Peyer's patch (tissue), 4 donors: Measurements from ENCODE around the gene KLK3. TPM values are rescaled to one million over a fixed set of nuclear protein-coding genes. Genes with fewer than 3 reads are reported as not detected.
A peak's percentile ranks its signal among the peaks of the same experiment; 100 is the strongest.

ENCODE experiments used
- DNase-seq, 3 donors: peaks; one replicate each; pipeline ENCODE4 v3.0.0-alpha.2; 2017 to 2019
- H3K27ac ChIP-seq, 4 donors: fragments of 200-600 bp; sonication (generic); one replicate each; pipeline ENCODE4 v1.5.1; 2016 to 2019
- H3K27me3 ChIP-seq, 2 donors: fragments of 200-600 bp; sonication (generic); one replicate each; pipeline ENCODE4 v1.5.1; 2019
- H3K36me3 ChIP-seq, 3 donors: fragments of 200-600 bp; sonication (generic); one replicate each; pipeline ENCODE4 v1.5.1; 2016 to 2019
- H3K4me1 ChIP-seq, 4 donors: fragments of 200-600 bp; sonication (generic); one replicate each; pipeline ENCODE4 v1.5.1; 2016 to 2019
- H3K4me3 ChIP-seq, 4 donors: fragments of 200-600 bp; sonication (generic); 1 replicate in 3 of 4; 2 replicates in 1 of 4; pipeline ENCODE4 v1.5.1; 2016 to 2019; ENCODE audit warnings: mild to moderate bottlenecking in 1 of 4
- H3K9me3 ChIP-seq, 4 donors: fragments of 200-600 bp; sonication (generic); one replicate each; pipeline ENCODE4 v1.5.1; 2016 to 2019; ENCODE audit warnings: mild to moderate bottlenecking in 1 of 4
- CTCF ChIP-seq, 6 experiments: fragments of 450-650 bp in 4 of 6; fragments of 200-600 bp in 2 of 6; sonication (generic) in 1 of 6; IDR thresholded peaks; one replicate each; pipeline ENCODE4 v1.5.1; 2017 to 2019; ENCODE audit warnings: antibody characterized with exemption in 6 of 6, mild to moderate bottlenecking in 3 of 6, moderate library complexity in 1 of 6
- POLR2A ChIP-seq, 2 donors: fragments of 450-650 bp; IDR thresholded peaks; one replicate each; pipeline ENCODE4 v1.5.1; 2017; ENCODE audit warnings: antibody characterized with exemption in 2 of 2, mild to moderate bottlenecking in 2 of 2, moderate library complexity in 2 of 2
- total RNA-seq, 4 donors: library from RNA; depleted of rRNA; stranded (reverse); fragments of >200 nt; gene quantifications; one replicate each; pipeline ENCODE4 v1.1.0, GENCODE V29; 2016

Gene KLK3
- total RNA-seq, 4 donors from 2014 or later: 1.2 to 2.4 (median 1.9) TPM; not detected in 1

GRCh38 chr19:50817941-50818858 lies 36.5 kb upstream of the KLK3 start:
- Histone ChIP-seq H3K9me3 (no peaks in the 10 kb centered on the region), H3K4me3 (peak overlapping the region; percentile 41 to 55 (median 46)), H3K36me3 (no peaks in the 10 kb centered on the region), H3K27me3 (no peaks in the 10 kb centered on the region), H3K4me1 (peaks cover 3 to 22% (median 7%) of the 10 kb centered on the region in 4 donors), H3K27ac (peak overlapping the region in 3 of 4 donors; percentile 52 to 71 (median 57))
- peak; percentile 86 to 90 (median 87) for DNase-seq
- TF ChIP-seq CTCF (IDR thresholded peaks at IDR 0.05): no peak
- TF ChIP-seq POLR2A (IDR thresholded peaks at IDR 0.05): peak; percentile 19 to 31

GRCh38 chr19:50818859-50819472 lies 35.7 kb upstream of the KLK3 start:
- peak overlapping the region in 2 of 4 donors; percentile 52 to 71 for H3K27ac ChIP-seq
- H3K27me3 ChIP-seq: no peaks in the 10 kb centered on the region
- no peak for TF ChIP-seq CTCF (IDR thresholded peaks at IDR 0.05)
- TF ChIP-seq POLR2A (IDR thresholded peaks at IDR 0.05): no peak
- peaks cover 3 to 22% (median 7%) of the 10 kb centered on the region in 4 donors for H3K4me1 ChIP-seq
- H3K4me3 ChIP-seq: peak overlapping the region in 3 of 4 donors; percentile 41 to 55 (median 51)
- no peaks in the 10 kb centered on the region for H3K36me3 ChIP-seq
- no peaks in the 10 kb centered on the region for H3K9me3 ChIP-seq
- peak in 1 of 3 donors; percentile 42 for DNase-seq

- Histone ChIP-seq H3K36me3 (no peaks in the 10 kb centered on the region), H3K27me3 (no peaks in the 10 kb centered on the region), H3K4me1 (peaks cover 3 to 22% (median 7%) of the 10 kb centered on the region in 4 donors), H3K9me3 (no peaks in the 10 kb centered on the region), H3K4me3 (peak overlapping the region; percentile 3 to 44 (median 25)), H3K27ac (peak overlapping the region; percentile 40 to 69 (median 64))
- TF ChIP-seq POLR2A (IDR thresholded peaks at IDR 0.05): no peak
- TF ChIP-seq CTCF (IDR thresholded peaks at IDR 0.05): no peak
- no peak for DNase-seq
Measured at GRCh38 chr19:50819636-50820035, 35.1 kb upstream of the KLK3 start.

- H3K27me3 ChIP-seq: no peaks in the 10 kb centered on the region
Measured at GRCh38 chr19:50820086-50820485, 34.6 kb upstream of the KLK3 start.

More at GRCh38 chr19:50820086-50820485, 34.6 kb upstream of the KLK3 start:
- Histone ChIP-seq H3K4me3 (peak overlapping the region; percentile 3 to 44 (median 25)), H3K4me1 (peaks cover 3 to 22% (median 7%) of the 10 kb centered on the region in 4 donors), H3K27ac (peak overlapping the region; percentile 40 to 69 (median 64)), H3K9me3 (no peaks in the 10 kb centered on the region), H3K36me3 (no peaks in the 10 kb centered on the region)
- TF ChIP-seq CTCF (IDR thresholded peaks at IDR 0.05): no peak
- peak in 1 of 2 donors; percentile 13 for TF ChIP-seq POLR2A (IDR thresholded peaks at IDR 0.05)
- DNase-seq: peak; percentile 18 to 60 (median 56)
